ENCODE results near the gene TUBGCP5.
"Not testable (repeated sequence)": the region's sequence is repeated elsewhere in the genome, so short reads cannot be mapped to it uniquely, and the experiment has no call there.

Gene TUBGCP5

GRCh38 chr15:23039917-23040281 is 530 bp upstream of the TUBGCP5 start:
- peak; percentile 37 for DNase-seq

- peak; percentile 17 for DNase-seq
Measured at GRCh38 chr15:23038726-23039142, 635 bp downstream of the TUBGCP5 start.

GRCh38 chr15:23035964-23036566 is 3.3 kb downstream of the TUBGCP5 start:
- DNase-seq = peak; percentile 45

GRCh38 chr15:23033979-23034378 is 5.4 kb downstream of the TUBGCP5 start:
- DNase-seq = no peak

GRCh38 chr15:23026218-23026617 is 13.2 kb downstream of the TUBGCP5 start:
- DNase-seq = no peak

GRCh38 chr15:23022156-23022555 is 17.2 kb downstream of the TUBGCP5 start:
- DNase-seq = no peak

GRCh38 chr15:23014394-23015000 is 24.9 kb downstream of the TUBGCP5 start:
- DNase-seq = no peak

GRCh38 chr15:23013681-23014080 is 25.7 kb downstream of the TUBGCP5 start:
- DNase-seq = no peak

GRCh38 chr15:23012616-23013015 is 26.8 kb downstream of the TUBGCP5 start:
- not testable (repeated sequence) for DNase-seq

- no peak for DNase-seq
Measured at GRCh38 chr15:23003736-23004135, 35.6 kb downstream of the TUBGCP5 start.

- no peak for DNase-seq
Measured at GRCh38 chr15:23002920-23003319, 36.4 kb downstream of the TUBGCP5 start.

- DNase-seq = no peak
Measured at GRCh38 chr15:22995795-22996194, 43.6 kb downstream of the TUBGCP5 start.

GRCh38 chr15:22992024-22992326 is 47.4 kb downstream of the TUBGCP5 start:
- no peak for DNase-seq

- DNase-seq = no peak
Measured at GRCh38 chr15:22989576-22990477, 49.5 kb downstream of the TUBGCP5 start.

GRCh38 chr15:22988811-22989210 is 50.6 kb downstream of the TUBGCP5 start:
- DNase-seq = no peak

GRCh38 chr15:22981931-22982330 is 57.4 kb downstream of the TUBGCP5 start:
- DNase-seq = not testable (repeated sequence)

- no peak for DNase-seq
Measured at GRCh38 chr15:22981051-22981840, 58.1 kb downstream of the TUBGCP5 start.

- DNase-seq = peak; percentile 30
Measured at GRCh38 chr15:22980189-22981050, 58.9 kb downstream of the TUBGCP5 start, which contains the start of gene CYFIP1. Gene CYFIP1, minus strand, starts transcription at chr15:22980368. Its CDS starts 33,083 bp downstream, at chr15:22947285.

- DNase-seq = no peak
Measured at GRCh38 chr15:22979238-22980188, 59.9 kb downstream of the TUBGCP5 start.

GRCh38 chr15:22978691-22979237 is 60.6 kb downstream of the TUBGCP5 start:
- DNase-seq = no peak

- no peak for DNase-seq
Measured at GRCh38 chr15:22974745-22975144, 64.6 kb downstream of the TUBGCP5 start.

Measured in COR-L47 (cell line).